H1 (cell line): ENCODE measurements around the gene LARGE2. TPM values are rescaled to one million over a fixed set of nuclear protein-coding genes. Genes with fewer than 3 reads are reported as not detected.
A peak's percentile ranks its signal among the peaks of the same experiment; 100 is the strongest.

Experiments used
- CTCF ChIA-PET: fragments of 300-600 bp; sonication (Branson Sonifier 250); formaldehyde crosslinking; loops from one replicate; lab custom pipeline; 2021; ENCODE audit not compliant: partially characterized antibody; lab: Charles Lee
- POLR2A ChIA-PET: fragments of 300-600 bp; sonication (Branson Sonifier 250); formaldehyde crosslinking; loops from one replicate; lab custom pipeline; 2021; ENCODE audit warnings: inconsistent platforms; ENCODE audit not compliant: partially characterized antibody; lab: Charles Lee
- DNase-seq, 2 experiments: peaks; one replicate each; pipeline versions ENCODE4 v3.0.0 to v3.0.0-alpha.2; 2010 to 2022; ENCODE audit warnings: low spot score in 2 of 2, low read depth in 1 of 2, mixed read lengths in 1 of 2
- FAIRE-seq: peaks from 2 replicates; lab custom pipeline; 2011; peaks lifted over from hg19 to GRCh38; lab: Jason Lieb, UNC
- H2AFZ ChIP-seq: 2 replicates; pipeline ENCODE4 v1.8.1; 2012; ENCODE audit warnings: low read length, inconsistent platforms
- H2AK5ac ChIP-seq: 2 replicates; pipeline ENCODE4 v1.6.1; 2013; ENCODE audit warnings: low read depth, low read length
- H2BK120ac ChIP-seq: replicated peaks from 2 replicates; pipeline ENCODE3; 2013; ENCODE audit warnings: low read depth, low read length, inconsistent platforms
- H2BK12ac ChIP-seq: 2 replicates; pipeline ENCODE4 v1.6.1; 2013; ENCODE audit warnings: low read depth, low read length
- H2BK15ac ChIP-seq: 2 replicates; pipeline ENCODE4 v1.6.1; 2013; ENCODE audit warnings: low read length
- H2BK20ac ChIP-seq: 2 replicates; pipeline ENCODE4 v1.6.1; 2013; ENCODE audit warnings: low read length
- H2BK5ac ChIP-seq: 2 replicates; pipeline ENCODE4 v1.6.1; 2013; ENCODE audit warnings: low read depth, low read length
- H3K14ac ChIP-seq: 2 replicates; pipeline ENCODE4 v1.6.1; 2013; ENCODE audit warnings: inconsistent platforms; ENCODE audit not compliant: insufficient read length
- H3K18ac ChIP-seq: 2 replicates; pipeline ENCODE4 v1.6.1; 2013; ENCODE audit warnings: low read length; ENCODE audit errors: extremely low read depth
- H3K23ac ChIP-seq: 2 replicates; pipeline ENCODE4 v1.6.1; 2013; ENCODE audit warnings: inconsistent platforms; ENCODE audit not compliant: insufficient read length
- H3K23me2 ChIP-seq: 2 replicates; pipeline ENCODE4 v1.6.1; 2013; ENCODE audit warnings: low read depth, low read length
- H3K27ac ChIP-seq: 2 replicates; pipeline ENCODE4 v1.6.1; 2011; ENCODE audit warnings: low read depth, low read length, inconsistent platforms
- H3K27me3 ChIP-seq, 4 experiments: replicated peaks in 1 of 4; 1 replicate in 1 of 4; 2 replicates in 3 of 4; pipeline versions ENCODE4 v1.6.1 to v1.8.1; 2011 to 2013; ENCODE audit warnings: low read length in 3 of 4, mild to moderate bottlenecking in 3 of 4, inconsistent platforms in 2 of 4, mixed read lengths in 2 of 4, moderate library complexity in 1 of 4; ENCODE audit not compliant: control insufficient read depth in 3 of 4, insufficient read depth in 3 of 4; ENCODE audit errors: extremely low read depth in 1 of 4
- H3K36me3 ChIP-seq, 4 experiments: 2 replicates each; pipeline versions ENCODE4 v1.6.1 to v1.8.1; 2011 to 2013; ENCODE audit warnings: mild to moderate bottlenecking in 4 of 4, low read length in 3 of 4, moderate library complexity in 2 of 4, control low read depth in 1 of 4, inconsistent platforms in 1 of 4; ENCODE audit not compliant: insufficient read depth in 4 of 4, control insufficient read depth in 2 of 4
- H3K4ac ChIP-seq: replicated peaks from 2 replicates; pipeline ENCODE3; 2013; ENCODE audit warnings: low read length, low read depth, mixed read lengths, inconsistent platforms; ENCODE audit not compliant: insufficient read length
- H3K4me1 ChIP-seq, 4 experiments: replicated peaks in 1 of 4; 1 replicate in 1 of 4; 2 replicates in 3 of 4; pipeline versions ENCODE4 v1.6.1 to v1.8.1; 2011 to 2013; ENCODE audit warnings: low read length in 3 of 4, inconsistent platforms in 2 of 4, mixed read lengths in 1 of 4; ENCODE audit not compliant: insufficient read depth in 4 of 4, control insufficient read depth in 3 of 4
- H3K4me2 ChIP-seq, 2 experiments: 2 replicates each; pipeline versions ENCODE4 v1.6.1 to v1.8.1; 2011 to 2013; ENCODE audit warnings: low read depth in 2 of 2, low read length in 2 of 2, control low read depth in 1 of 2, inconsistent platforms in 1 of 2, mild to moderate bottlenecking in 1 of 2; ENCODE audit not compliant: insufficient read depth in 1 of 2
- H3K4me3 ChIP-seq, 4 experiments: fragments of 200-600, 300-600 bp in 1 of 4; sonication (generic), shearing (Covaris generic), sonication (Bioruptor Twin) in 1 of 4; 2 replicates each; pipeline versions ENCODE4 v1.5.1 to v1.8.1; 2011 to 2016; ENCODE audit warnings: low read length in 4 of 4, low read depth in 3 of 4, control low read depth in 2 of 4, inconsistent platforms in 2 of 4, mild to moderate bottlenecking in 2 of 4, mixed read lengths in 1 of 4, moderate library complexity in 1 of 4; ENCODE audit not compliant: insufficient read depth in 2 of 4; ENCODE audit errors: extremely low read depth in 1 of 4
- H3K56ac ChIP-seq: replicated peaks from 2 replicates; pipeline ENCODE3; 2013; ENCODE audit warnings: low read depth, mild to moderate bottlenecking, mixed read lengths, low read length, inconsistent platforms; ENCODE audit not compliant: insufficient read length
- H3K79me1 ChIP-seq: 2 replicates; pipeline ENCODE4 v1.6.1; 2013; ENCODE audit warnings: low read depth, low read length, control low read depth
- H3K79me2 ChIP-seq, 2 experiments: 2 replicates each; pipeline versions ENCODE4 v1.6.1 to v1.8.1; 2012 to 2013; ENCODE audit warnings: low read length in 2 of 2, mild to moderate bottlenecking in 2 of 2, inconsistent platforms in 1 of 2; ENCODE audit not compliant: insufficient read depth in 2 of 2, control insufficient read depth in 1 of 2
- H3K9ac ChIP-seq, 4 experiments: replicated peaks in 1 of 4; 1 replicate in 1 of 4; 2 replicates in 3 of 4; pipeline versions ENCODE4 v1.6.1 to v1.8.1; 2011 to 2013; ENCODE audit warnings: low read depth in 3 of 4, low read length in 3 of 4, control low read depth in 2 of 4, mild to moderate bottlenecking in 2 of 4, moderate library complexity in 2 of 4, inconsistent platforms in 1 of 4; ENCODE audit errors: extremely low read depth in 1 of 4
- H3K9me3 ChIP-seq, 2 experiments: 2 replicates each; pipeline versions ENCODE4 v1.6.1 to v1.8.1; 2012 to 2013; ENCODE audit warnings: mild to moderate bottlenecking in 2 of 2, moderate library complexity in 2 of 2, control low read depth in 1 of 2, inconsistent platforms in 1 of 2, low read depth in 1 of 2, low read length in 1 of 2, mixed read lengths in 1 of 2; ENCODE audit not compliant: insufficient read depth in 2 of 2
- H4K20me1 ChIP-seq, 2 experiments: replicated peaks in 1 of 2; 2 replicates each; pipeline versions ENCODE3 to v1.8.1; 2011 to 2013; ENCODE audit warnings: inconsistent platforms in 2 of 2, low read length in 2 of 2, mild to moderate bottlenecking in 1 of 2; ENCODE audit not compliant: insufficient read depth in 2 of 2, control insufficient read depth in 1 of 2
- H4K5ac ChIP-seq: 2 replicates; pipeline ENCODE4 v1.6.1; 2013; ENCODE audit warnings: low read length, low read depth, mixed read lengths, inconsistent platforms; ENCODE audit not compliant: insufficient read length
- H4K8ac ChIP-seq: 2 replicates; pipeline ENCODE4 v1.8.0; 2013; ENCODE audit warnings: mild to moderate bottlenecking, moderate library complexity, low read length, inconsistent platforms; ENCODE audit not compliant: insufficient read depth; ENCODE audit errors: extremely low read depth
- H4K91ac ChIP-seq: replicated peaks from 2 replicates; pipeline ENCODE3; 2013; ENCODE audit warnings: low read length, mixed read lengths, inconsistent platforms; ENCODE audit not compliant: insufficient read length
- ASH2L ChIP-seq: fragments of 200-600, 300-600 bp; sonication (generic); IDR thresholded peaks from one replicate; pipeline ENCODE4 v1.7.1; 2017; ENCODE audit warnings: low read length
- FOSL1 ChIP-seq: IDR thresholded peaks from 2 replicates; pipeline ENCODE4 v1.6.1; 2011; ENCODE audit warnings: mild to moderate bottlenecking, low read depth, low read length, moderate library complexity; ENCODE audit not compliant: insufficient read depth
- GABPA ChIP-seq: IDR thresholded peaks from 2 replicates; pipeline ENCODE4 v1.6.1; 2011; ENCODE audit warnings: mild to moderate bottlenecking, low read length, moderate library complexity, borderline replicate concordance; ENCODE audit not compliant: insufficient read depth
- KDM5A ChIP-seq: fragments of 200-600 bp; IDR thresholded peaks from 2 replicates; pipeline ENCODE4 v1.7.1; 2012; ENCODE audit warnings: mild to moderate bottlenecking, low read length, inconsistent platforms, mixed read lengths
- POLR2A ChIP-seq, 2 experiments: IDR thresholded peaks; 1 replicate in 1 of 2; 2 replicates in 1 of 2; pipeline ENCODE4 v1.6.1; 2011; ENCODE audit warnings: low read depth in 2 of 2, low read length in 2 of 2, mild to moderate bottlenecking in 2 of 2; ENCODE audit errors: control extremely low read depth in 1 of 2
- POLR2AphosphoS5 ChIP-seq: IDR thresholded peaks from 2 replicates; pipeline ENCODE4 v1.6.1; 2011; ENCODE audit warnings: low read depth, low read length
- RAD21 ChIP-seq, 2 experiments: IDR thresholded peaks in 1 of 2; conservative IDR thresholded peaks in 1 of 2; 2 replicates each; pipeline ENCODE4 v1.6.1; 2011; ENCODE audit warnings: low read depth in 2 of 2, low read length in 2 of 2, improper control_type of control experiment in 1 of 2, inconsistent platforms in 1 of 2, mild to moderate bottlenecking in 1 of 2, moderate library complexity in 1 of 2
- SIRT6 ChIP-seq: IDR thresholded peaks from one replicate; pipeline ENCODE4 v1.7.1; 2012; ENCODE audit warnings: low read length, inconsistent platforms
- SIX5 ChIP-seq: IDR thresholded peaks from 2 replicates; pipeline ENCODE4 v1.6.1; 2011; ENCODE audit warnings: mild to moderate bottlenecking, low read depth, low read length
- TAF7 ChIP-seq: optimal IDR thresholded peaks from 2 replicates; pipeline ENCODE3; 2011; ENCODE audit warnings: low read depth, mild to moderate bottlenecking, inconsistent platforms, low read length, moderate library complexity, borderline replicate concordance
- YY1 ChIP-seq: IDR thresholded peaks from 2 replicates; pipeline ENCODE4 v1.6.1; 2011; ENCODE audit warnings: low read depth, mild to moderate bottlenecking, low read length
- ZNF274 ChIP-seq: IDR thresholded peaks from 2 replicates; pipeline ENCODE4 v1.7.0; 2012; ENCODE audit warnings: low read length, borderline replicate concordance; ENCODE audit errors: extremely low read depth
- WGBS, 2 experiments: shearing (Covaris generic) in 1 of 2; methylation state at CpG; one replicate each; pipeline versions ENCODE4 v1.1.6 to v1.1.7; 2013 to 2015; ENCODE audit warnings: low lambda C conversion rate in 2 of 2, mixed read lengths in 2 of 2, inconsistent platforms in 1 of 2, low coverage in 1 of 2, missing lambda C conversion rate in 1 of 2; ENCODE audit not compliant: insufficient replicate concordance in 2 of 2, insufficient coverage in 1 of 2, insufficient read length in 1 of 2; ENCODE audit errors: extremely low coverage in 1 of 2, missing lambda C conversion rate in 1 of 2; 5-methylcytosine and 5-hydroxymethylcytosine counted together
- polyA plus RNA-seq, 7 experiments: library from polyadenylated mRNA; depleted of rRNA in 3 of 7; stranded (reverse) in 5 of 7; unstranded in 2 of 7; fragments of >200 nt in 5 of 7; fragments of 200-250 nt in 2 of 7; gene quantifications; 1 replicate in 5 of 7; 2 replicates in 1 of 7; 4 replicates in 1 of 7; pipeline versions ENCODE4 v1.2.1 to v1.2.3, GENCODE V29; 2011 to 2013; ENCODE audit warnings: missing spikeins in 2 of 7, mixed read lengths in 2 of 7
- total RNA-seq: library from RNA; stranded (reverse); fragmentation: NEBNext Ultra II Directional; extraction: Animal tissue kit (Norgen Biotek cat#: 25700); gene quantifications from 2 replicates; pipeline ENCODE4 v1.2.1, GENCODE V29; 2021

The LARGE2 gene
- total and polyA plus RNA-seq, 2 of the 8 experiments (the other 6 are each of a cell fraction or from before 2014, with no cell fraction given), result 111 to 137 TPM

GRCh38 chr11:45927684-45928413 is 5.4 kb downstream of the LARGE2 start:
- no peak overlapping the region for H2BK15ac ChIP-seq
- no peak overlapping the region for H3K23ac ChIP-seq
- H3K23me2 ChIP-seq, result peaks cover 5% of the 10 kb centered on the region; the same call in 1 of the 2 replicates
- no peak for FAIRE-seq
- H3K4me2 ChIP-seq, result no peak overlapping the region
- no peak overlapping the region; the same call in 1 of the 2 replicates for H4K8ac ChIP-seq
- no peak overlapping the region for H3K9ac ChIP-seq
- no peak overlapping the region for H2AK5ac ChIP-seq
- H4K5ac ChIP-seq, result no peak overlapping the region
- H3K56ac ChIP-seq, result no peak overlapping the region
- peaks cover 10 to 20% of the 10 kb centered on the region in 2 experiments for H4K20me1 ChIP-seq
- no peak overlapping the region for H3K14ac ChIP-seq
- H3K79me2 ChIP-seq, result peaks cover 0 to 11% of the 10 kb centered on the region in 2 experiments; a peak in 1 of 4 replicates
- no peak overlapping the region for H3K27ac ChIP-seq
- H3K36me3 ChIP-seq, result peaks cover 5 to 35% (median 24%) of the 10 kb centered on the region in 4 experiments; a peak in 7 of 8 replicates
- H2AFZ ChIP-seq, result no peak overlapping the region
- no peak overlapping the region for H2BK12ac ChIP-seq
- no peak for DNase-seq
- CTCF ChIA-PET, result interaction anchor here (0.9 to 4.0 kb wide), 4 partner anchors 37 to 138 kb away, joined by 3 to 26 read pairs (median 8); no protein-coding TSS in a partner anchor
- H3K79me1 ChIP-seq, result peaks cover 15% of the 10 kb centered on the region
- H3K18ac ChIP-seq, result no peak overlapping the region
- no peak overlapping the region for H2BK120ac ChIP-seq
- no peak overlapping the region for H3K4me3 ChIP-seq
- 92% methylated on average over 27 of the region's 27 CpGs; no CpG with 5 or more reads in 1 of the 2 experiments for WGBS, 2 experiments
- no peak overlapping the region for H2BK20ac ChIP-seq
- no peak overlapping the region for H2BK5ac ChIP-seq
- H3K4ac ChIP-seq, result no peak overlapping the region
- no peaks in the 10 kb centered on the region for H3K9me3 ChIP-seq
- no peaks in the 10 kb centered on the region for H3K27me3 ChIP-seq
- POLR2A ChIA-PET, result interaction anchor here (0.8 to 9.8 kb wide), 13 partner anchors 8 to 309 kb away, joined by 3 to 115 read pairs (median 4); partner anchors contain the start of gene PEX16
- no peak overlapping the region for H4K91ac ChIP-seq
- peaks cover 0 to 6% (median 3%) of the 10 kb centered on the region in 4 experiments; a peak in 3 of 7 replicates for H3K4me1 ChIP-seq
- TF ChIP-seq POLR2A (IDR thresholded peaks at IDR 0.05; ENCODE audit: control extremely low read depth in 1 of 2, low read depth in 2 of 2, low read length in 2 of 2), result 0 out of 3 replicates have a peak, but pooled peaks of 1 of the 2 experiments have one; percentile 19
- no peak for TF ChIP-seq TAF7
- no peak for TF ChIP-seq SIRT6
- no peak for TF ChIP-seq YY1
- no peak for TF ChIP-seq SIX5
- 0 out of 2 replicates have a peak, but pooled peaks have one; percentile 11 for TF ChIP-seq POLR2AphosphoS5
- TF ChIP-seq GABPA, result no peak
- TF ChIP-seq ASH2L, result no peak
- no peak for TF ChIP-seq KDM5A
- TF ChIP-seq ZNF274, result no peak
- no peak for TF ChIP-seq RAD21 (IDR thresholded peaks at IDR 0.05 in 1 of 2, conservative IDR thresholded peaks at IDR 0.05 in 1 of 2; ENCODE audit: low read depth in 2 of 2, low read length in 2 of 2)
- no peak for TF ChIP-seq FOSL1
